Measurements from ENCODE around the gene TDRKH.
"Not testable (repeated sequence)": the region's sequence is repeated elsewhere in the genome, so short reads cannot be mapped to it uniquely, and the experiment has no call there.

TDRKH gene

GRCh38 chr1:151760597-151761385 is 29.5 kb downstream of the TDRKH start:
- DNase-seq = no peak

DNA sequence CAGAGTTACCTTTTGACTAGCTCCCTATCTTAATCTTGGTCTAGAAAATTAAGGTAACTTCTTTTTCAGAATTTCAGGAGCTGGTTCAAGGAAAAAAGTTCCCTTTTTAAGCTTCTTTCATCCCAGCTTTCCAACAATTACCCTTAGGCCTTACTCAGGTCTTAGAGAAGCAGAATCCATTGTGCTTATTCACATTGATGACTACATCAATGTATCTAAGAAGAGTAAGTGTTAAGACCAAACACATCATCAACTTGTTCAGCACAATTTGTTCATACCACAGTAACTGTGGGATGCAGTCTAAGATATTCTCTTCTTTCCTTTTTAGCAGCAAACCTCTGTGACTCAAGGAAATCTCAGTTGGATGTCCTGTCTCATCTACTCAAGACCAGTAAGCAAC is 31.1 kb downstream of the TDRKH start:
- no peak for DNase-seq

DNA sequence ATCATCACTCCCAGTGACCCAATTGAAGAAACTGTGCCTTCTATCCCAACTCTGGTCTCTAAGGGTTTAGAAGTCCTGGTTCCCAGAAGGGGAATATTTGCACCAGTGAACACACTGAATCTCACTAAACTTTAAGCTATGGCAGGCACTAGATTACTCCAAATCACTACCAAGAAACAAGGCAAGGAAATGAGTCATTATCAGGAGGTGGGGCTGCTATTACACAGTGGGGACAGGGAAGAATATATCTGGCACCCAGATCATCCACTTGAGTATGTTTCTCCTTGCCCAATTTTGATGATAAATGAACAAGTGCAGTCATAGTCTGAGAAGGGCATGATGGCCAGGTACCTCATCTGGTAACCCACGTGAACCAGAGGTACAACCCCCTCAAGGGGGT is 34.0 kb downstream of the TDRKH start:
- no peak for DNase-seq

DNA sequence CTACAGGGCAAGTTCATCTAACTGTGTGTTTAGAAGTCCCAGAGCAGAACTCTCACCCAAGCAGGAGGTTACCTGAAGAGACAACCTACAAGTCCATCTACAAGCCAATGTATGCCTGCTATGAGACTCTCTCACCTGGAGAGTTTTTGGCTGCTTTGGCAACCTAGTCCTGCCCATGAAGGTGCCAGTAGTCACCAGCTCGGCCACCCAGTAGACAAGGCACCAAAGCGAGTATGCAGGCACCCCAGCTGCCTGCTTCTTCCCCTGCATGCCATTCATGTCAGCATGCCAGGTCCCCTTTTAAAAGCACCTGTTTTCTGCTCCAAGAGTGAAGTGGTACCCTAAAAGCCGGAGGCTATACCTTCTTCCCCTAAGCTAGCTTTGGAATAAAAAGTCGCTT is 48.8 kb downstream of the TDRKH start:
- DNase-seq = no peak

DNA sequence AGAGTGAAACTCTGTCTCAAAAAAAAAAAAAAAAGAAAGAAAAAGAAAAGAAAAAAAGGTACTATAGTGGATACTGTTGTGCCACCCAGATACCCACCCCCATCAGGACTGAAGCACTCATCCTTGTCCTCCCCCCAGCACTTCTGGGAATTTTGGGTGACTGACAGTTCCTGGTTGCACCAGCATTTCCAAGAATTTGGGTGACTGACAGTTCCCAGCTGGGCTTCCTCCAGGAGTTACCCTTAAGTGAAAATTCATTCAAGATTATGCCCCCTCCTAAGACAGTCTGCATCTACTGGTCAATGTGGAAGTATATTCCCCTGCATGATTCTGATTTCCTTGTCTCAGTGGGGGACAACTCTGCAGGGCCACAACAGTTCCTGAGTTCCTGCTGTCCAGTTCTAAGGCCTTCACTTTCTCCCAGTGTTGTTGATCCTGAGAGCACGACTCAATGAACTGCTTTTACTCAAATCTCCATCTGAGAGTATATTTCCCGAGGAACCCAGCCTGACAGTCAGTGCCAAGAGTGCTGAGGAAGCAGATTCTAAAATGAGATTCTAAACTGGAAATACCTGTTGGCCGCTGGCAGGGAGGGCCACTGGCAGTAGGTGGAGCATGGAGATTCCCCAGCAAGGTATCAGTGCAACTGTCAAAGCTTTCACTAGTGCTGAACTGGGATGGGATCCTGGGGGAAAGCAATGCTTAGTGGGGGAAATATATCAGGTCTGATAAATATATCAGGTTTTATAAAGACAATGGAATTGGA is 50.5 kb downstream of the TDRKH start:
- no peak for DNase-seq

DNA sequence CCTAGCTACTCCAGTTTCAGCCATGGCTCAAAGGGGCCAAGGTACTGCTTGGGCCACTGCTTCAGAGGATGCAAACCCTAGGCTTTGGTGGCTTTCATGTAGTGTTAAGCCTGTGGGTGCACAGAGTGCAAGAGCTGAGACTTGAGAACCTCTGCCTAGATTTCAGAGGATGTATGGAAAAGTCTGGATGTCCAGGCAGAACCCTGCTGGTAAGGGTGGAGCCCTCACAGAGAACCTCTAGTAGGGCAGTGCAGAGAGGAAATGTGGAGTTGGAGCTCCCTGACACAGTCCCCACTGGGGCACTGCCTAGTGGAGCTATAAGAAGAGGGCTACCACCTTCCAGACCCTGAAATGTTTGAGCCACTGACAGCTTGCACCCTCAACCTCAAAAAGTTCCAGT is 52.8 kb downstream of the TDRKH start:
- no peak for DNase-seq

GRCh38 chr1:151737026-151737425 is 53.3 kb downstream of the TDRKH start:
- no peak for DNase-seq

GRCh38 chr1:151733995-151734394 is 56.3 kb downstream of the TDRKH start:
- DNase-seq = not testable (repeated sequence)

GRCh38 chr1:151733126-151733525 is 57.2 kb downstream of the TDRKH start:
- DNase-seq = no peak

- DNase-seq = no peak
Observed at GRCh38 chr1:151729966-151730291, 60.4 kb downstream of the TDRKH start.

GRCh38 chr1:151729157-151729965 is 60.9 kb downstream of the TDRKH start:
- no peak for DNase-seq

GRCh38 chr1:151728151-151729054 is 61.9 kb downstream of the TDRKH start:
- no peak for DNase-seq

GRCh38 chr1:151723726-151724370 is 66.5 kb downstream of the TDRKH start:
- no peak for DNase-seq
